ENCODE data around the gene SNX4.
"Not testable (repeated sequence)": the region's sequence is repeated elsewhere in the genome, so short reads cannot be mapped to it uniquely, and the experiment has no call there.

SNX4 gene

DNA sequence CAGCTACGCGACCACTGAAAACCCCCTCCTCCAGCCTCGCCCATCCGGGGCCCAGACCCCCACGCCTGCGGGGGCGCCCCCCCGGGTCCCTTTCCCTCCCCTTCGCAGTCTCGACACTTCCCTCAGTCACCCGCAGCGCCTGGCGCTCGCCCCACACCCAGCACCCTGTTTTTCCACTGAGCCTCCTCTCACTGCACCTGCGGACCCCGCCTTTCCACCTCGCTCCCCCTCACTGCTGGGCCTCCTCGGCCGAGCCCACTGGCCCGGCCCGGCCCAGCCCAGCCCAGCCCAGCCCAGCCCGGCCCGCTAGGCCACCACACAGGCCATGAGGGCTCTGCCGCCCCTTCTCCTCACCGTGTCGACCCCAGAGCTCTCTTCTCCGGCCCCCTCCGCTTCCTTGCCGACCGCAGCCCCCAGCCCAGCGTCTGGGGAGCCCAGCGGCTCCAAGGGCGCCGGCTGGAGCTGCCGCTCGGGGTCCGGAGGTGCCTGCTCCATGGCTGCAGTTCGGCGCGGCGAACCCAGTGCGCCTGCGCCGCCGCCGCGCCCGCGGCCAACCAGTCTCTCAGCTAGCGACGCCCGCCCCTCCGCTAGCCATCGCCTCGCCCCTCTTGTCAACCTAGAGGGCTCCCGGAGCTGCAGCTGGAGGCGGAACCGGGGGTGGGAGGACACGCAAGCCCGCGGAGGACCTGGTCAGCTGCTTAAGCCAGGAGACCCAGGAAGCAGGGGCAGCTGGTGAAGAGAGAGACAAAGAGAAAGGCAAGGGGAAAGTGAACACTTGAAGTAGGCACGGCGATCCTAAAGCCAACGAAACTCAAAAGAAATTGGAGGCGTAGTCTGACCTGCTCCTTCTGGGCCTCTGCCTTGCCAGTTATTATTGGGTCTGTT is at the start of gene SNX4:
TSS of gene SNX4 (minus strand) at position 525 of the 885 bp plus-strand sequence. CDS start at position 495, 30 bp downstream.
- peak; percentile 33 to 92 (median 84) for DNase-seq

DNA sequence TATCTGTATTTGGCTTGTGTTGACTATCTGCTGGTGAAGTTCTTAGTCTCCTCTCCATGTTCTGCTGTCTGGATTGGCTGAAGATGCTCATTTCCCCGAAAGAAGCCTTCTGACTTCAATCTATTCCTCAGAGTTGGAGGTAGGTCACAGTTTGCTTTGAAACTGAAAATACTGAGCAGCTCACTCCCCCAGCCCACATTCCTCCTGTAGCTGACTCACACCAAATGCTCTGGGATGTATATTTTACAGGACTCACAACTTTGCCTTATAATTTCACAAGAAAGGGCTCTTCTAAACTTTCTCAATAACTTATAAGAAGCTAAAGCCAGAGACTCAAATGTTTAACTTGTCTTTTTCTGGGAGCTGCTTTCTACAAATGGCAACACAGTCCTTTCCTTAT is 36.3 kb upstream of the SNX4 start:
- DNase-seq: no peak

DNA sequence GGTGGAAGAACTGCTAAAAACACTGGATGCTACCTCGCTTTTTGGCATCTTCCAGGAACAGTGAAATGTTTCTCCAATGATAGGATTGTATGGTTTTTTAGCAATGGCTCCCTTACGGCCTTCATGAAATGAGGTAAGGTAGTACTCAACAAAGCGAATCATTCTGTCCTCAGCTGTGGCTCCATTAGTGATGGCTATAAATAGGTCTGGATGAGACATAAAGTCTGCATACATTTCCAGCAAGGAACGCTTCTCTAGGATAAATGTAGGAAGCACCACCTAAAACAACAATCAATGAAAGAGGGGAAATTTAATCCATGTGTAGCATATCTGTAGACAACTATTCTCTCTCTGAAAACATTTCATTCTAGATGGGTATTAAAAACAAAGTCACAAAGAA is 32.4 kb upstream of the SNX4 start:
- no peak for DNase-seq

DNA sequence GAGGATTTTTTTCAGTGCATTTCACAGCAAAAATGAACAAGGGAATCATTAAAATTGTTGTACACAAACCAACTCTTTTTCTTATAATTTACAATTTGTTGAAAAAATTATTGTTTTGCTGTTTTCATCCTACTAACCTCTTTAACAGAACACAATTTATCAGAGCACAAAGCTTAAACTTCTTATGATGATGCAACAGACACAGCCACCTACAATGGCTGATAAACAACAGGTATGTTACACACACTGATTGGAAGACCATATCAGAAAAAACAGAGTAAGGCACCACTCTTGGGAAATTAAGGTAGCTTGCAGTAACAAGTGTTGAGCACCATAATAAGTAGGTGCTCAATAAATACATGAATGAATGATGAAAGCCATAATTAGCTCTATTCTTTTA is 8.9 kb upstream of the SNX4 start:
- DNase-seq: no peak

DNA sequence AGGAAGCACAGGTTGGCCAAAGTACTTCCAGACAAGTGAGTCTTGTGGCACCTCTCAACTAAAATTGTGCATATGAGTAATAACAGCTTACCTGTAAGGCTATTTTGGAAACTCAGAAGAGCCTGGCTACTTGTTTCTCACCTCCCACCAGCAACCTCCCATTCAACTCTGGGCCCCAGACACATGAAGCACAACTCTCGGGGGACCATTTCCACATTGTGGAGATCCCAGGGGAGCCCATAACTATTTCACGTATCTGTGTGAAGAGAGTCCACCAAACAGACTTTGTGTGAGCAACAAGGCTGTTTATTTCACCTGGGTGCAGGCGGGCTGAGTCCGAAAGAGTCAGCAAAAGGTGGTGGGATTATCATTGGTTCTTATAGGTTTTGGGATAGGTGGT is 5.2 kb upstream of the SNX4 start:
- DNase-seq: no peak

DNA sequence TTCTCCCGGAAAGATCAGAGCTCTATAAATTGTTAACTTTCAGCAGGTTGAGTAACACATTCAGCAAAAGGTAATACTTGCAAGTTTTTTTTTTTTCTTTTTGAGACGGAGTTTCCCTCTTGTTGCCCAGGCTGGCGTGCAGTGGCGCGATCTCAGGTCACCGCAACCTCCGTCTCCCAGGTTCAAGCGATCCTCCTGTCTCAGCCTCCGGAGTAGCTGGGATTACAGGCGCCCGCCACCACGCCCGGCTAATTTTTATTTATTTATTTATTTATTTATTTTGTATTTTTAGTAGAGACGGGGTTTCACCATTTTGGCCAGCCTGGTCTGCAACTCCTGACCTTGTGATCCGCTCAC is 539 bp upstream of the SNX4 start:
- DNase-seq: not testable (repeated sequence)

DNA sequence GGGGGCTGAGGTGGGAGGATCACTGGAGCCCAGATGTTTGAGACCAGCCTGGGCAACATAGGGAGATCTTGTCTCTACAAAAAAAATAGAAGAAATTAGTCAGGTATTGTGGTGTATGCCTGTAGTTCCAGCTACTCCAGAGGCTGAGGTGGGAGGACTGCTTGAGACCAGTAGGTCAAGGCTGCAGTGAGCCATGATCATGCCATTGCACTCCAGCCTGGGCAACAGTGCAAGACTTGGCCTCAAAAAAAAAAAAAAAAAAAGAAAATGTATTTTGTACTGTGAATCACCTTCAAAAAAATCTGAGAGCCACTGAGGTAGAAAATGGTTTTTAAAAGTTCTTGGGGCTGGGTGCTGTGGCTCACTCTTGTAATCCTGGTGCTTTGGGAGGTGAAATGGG is 4.6 kb downstream of the SNX4 start:
- no peak for DNase-seq

DNA sequence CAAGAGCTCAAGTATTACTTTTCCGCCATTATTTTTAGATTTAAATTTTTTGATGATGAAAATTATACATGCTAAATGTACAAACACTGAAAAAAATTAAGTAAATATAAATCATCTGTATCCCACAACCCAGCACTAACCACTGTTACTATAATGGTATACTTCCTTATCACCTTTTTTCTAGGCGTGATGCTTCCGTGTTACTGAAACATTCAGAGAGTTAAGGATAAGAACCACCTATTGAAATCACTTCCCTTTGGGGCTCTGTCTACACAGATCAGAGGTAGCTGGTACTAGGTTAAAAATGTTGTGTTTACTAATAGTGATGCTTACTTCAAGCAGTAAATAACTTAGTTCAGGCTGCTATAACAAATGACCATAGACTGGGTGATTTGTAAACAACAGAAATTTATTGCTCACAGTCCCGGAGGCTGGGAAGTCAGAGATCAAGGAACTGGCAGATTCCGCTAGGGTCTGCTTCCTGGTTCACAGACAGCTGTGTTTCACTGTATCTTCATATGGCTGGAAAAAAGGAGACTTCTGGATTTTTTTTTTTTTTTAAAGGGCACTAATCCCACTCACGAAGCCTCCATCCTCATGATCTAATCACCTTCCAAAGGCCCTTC is 6.4 kb downstream of the SNX4 start:
- no peak for DNase-seq

DNA sequence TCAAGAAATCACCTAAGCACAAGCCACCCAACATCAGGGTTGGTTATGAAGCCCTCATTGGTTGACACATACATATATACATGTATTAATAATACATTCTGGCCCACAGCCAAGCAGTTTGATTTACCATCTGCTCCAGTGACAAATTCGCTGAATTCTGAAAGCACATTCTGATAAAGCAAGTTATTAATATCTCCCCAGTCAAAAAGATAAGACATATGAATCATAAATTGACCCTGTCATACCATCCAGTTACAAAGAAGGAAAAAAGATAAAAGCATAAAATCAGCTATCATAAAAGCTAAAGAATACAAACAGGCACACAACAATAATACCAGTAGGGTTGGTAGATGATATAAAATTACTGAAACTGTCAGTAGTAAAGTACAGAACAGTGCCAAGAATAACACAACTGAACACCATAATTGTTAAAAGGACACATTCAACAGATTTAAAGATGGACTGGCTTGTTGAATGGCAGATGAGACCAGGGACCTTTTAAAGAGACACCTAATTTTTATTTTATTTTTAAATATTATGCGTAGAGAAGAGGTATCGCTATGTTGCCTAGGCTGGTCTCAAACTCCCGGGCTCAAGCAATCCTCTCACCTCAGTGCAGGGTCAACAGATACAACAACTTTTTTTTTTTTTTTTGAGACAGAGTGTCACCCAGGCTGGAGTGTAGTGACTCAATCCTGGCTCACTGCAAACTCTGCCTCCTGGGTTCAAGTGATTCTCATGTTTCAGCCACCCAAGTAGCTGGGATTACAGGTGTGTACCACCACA is 7.7 kb downstream of the SNX4 start:
- no peak for DNase-seq

DNA sequence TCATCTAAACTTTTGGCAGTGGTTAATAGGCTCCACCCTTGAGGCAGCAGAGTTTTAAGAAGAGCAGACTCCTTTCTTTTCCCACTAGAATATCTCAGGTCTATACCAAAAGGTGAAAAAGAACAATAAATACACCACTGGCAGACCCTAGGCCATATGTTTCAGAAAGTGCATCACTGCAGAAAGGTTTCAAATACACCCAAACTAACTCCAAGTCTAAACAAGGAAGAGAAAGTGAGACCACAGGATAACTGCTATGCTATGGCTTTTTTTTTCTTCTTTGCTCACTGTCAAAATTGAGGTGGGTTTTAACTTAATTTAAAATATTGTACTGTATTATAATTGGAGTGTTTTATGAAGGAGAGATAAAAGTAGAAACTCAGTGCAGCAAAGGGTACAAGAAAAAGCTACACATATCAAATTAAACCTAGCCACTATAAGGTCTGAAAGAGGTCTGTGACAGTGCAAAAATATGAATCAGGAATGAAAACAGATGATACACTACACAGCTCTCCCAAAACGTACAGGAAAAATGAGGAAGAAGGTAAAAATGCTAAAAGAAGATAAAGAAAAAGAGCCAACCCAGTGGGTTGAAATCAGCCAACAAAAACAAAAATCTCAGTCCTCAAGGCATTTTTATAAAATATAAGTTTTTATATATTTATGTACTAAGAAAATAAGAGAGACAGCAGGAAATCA is 8.4 kb downstream of the SNX4 start:
- DNase-seq: no peak

DNA sequence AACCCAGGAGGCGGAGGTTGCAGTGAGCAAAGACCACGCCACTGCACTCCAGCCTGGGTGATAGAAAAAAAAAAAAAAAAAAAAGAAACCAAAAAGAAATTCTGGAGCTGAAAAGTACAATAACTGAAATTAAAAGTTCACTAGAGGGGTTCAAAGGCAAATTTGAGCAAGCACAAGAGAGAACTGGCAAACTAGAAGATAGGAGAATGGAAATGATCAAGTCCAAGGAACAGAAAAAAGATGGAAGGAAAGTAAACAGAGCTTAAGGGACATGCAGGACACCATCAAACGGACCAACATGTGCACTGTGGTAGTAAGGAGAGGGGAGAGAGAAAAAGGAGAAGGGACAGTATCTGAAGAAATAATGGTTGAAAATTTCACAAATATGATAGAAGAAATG is 12.9 kb downstream of the SNX4 start:
- no peak for DNase-seq

DNA sequence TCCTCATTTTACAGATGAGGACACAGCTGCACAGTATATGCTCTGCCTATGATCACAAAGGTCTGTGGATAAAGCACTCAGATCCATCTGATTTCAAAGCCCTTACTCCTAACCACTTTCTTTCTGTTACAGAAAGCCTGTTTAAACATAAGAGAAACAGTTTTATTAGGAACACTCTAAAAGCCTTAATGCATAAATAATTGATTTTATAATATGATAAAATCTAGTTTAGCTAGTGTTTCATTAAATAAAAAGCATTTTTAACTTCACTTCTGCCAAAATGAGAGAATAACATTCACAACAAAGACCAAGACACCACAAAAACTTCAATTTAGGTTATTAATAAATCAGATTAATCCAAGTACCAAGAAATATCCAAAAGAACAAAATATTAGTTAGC is 21.4 kb downstream of the SNX4 start:
- DNase-seq: no peak

DNA sequence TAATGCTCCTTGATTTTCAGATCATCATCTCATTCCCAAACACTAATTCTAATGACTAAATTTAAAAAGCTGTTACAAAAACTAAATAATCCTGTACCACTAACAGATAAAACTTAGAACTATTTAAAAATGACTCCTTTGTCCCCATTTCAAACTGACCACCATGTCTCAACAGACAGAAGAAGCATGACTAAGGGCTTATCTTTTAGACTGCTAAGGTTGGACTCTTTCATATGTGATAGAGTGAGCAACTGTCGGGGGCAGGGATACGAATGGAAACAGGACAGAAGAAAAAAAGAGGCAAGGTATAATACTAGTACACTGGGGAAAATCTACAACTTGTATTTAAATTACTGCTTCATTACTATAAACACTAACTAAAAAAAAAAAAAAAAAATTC is 23.3 kb downstream of the SNX4 start:
- DNase-seq: no peak

DNA sequence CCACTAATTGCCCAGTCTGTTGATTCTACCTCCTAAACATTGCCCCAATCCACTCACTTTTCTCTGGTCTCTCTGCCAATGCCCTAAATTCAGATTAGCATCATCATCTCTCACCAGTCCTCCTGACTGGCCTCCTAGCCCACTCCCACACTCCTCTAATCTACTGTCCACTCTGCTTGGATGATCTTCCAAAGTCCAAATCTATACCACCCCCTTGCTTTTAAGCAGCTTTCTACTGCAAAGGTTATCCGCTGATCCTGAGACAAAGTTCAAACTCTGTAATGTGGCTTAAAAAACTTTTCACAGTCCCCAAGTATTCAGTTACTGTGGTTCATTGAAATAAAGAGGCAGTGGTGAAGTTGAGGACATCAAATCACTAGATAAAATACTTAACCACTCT is 37.6 kb downstream of the SNX4 start:
- no peak for DNase-seq

DNA sequence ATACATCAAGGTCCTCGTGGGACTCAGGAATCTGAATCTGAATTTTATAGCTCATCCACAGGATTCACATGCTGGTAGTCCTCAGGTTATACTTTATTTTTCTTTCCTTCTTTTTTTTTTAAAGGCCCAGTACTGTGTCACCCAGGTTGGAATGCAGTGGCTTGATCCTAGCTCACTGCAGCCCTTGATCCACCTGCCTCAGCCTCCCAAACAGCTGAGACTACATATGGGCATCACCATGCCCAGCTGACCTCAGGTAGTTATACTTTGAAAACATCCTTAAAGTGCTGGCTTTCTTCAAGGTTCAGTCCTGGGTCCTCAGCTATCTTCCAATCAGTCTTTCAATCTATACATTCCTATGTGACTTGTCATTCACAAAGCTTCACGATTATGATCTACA is 38.2 kb downstream of the SNX4 start:
- DNase-seq: no peak

DNA sequence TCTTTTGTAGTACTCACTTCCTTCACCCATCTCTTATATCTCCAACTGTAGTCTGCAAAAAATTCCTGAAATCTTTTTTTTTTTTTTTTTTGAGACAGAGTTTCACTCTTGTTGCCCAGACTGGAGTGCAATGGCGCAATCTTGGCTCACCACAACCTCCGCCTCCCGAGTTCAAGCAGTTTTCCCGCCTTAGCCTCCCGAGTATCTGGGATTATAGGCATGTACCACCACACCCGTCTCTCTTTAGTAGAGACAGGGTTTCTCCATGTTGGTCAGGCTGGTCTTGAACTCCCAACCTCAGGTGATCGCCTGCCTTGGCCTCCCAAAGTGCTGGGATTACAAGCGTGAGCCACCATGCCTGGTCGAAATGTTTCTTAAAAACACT is 38.6 kb downstream of the SNX4 start:
- DNase-seq: not testable (repeated sequence)

DNA sequence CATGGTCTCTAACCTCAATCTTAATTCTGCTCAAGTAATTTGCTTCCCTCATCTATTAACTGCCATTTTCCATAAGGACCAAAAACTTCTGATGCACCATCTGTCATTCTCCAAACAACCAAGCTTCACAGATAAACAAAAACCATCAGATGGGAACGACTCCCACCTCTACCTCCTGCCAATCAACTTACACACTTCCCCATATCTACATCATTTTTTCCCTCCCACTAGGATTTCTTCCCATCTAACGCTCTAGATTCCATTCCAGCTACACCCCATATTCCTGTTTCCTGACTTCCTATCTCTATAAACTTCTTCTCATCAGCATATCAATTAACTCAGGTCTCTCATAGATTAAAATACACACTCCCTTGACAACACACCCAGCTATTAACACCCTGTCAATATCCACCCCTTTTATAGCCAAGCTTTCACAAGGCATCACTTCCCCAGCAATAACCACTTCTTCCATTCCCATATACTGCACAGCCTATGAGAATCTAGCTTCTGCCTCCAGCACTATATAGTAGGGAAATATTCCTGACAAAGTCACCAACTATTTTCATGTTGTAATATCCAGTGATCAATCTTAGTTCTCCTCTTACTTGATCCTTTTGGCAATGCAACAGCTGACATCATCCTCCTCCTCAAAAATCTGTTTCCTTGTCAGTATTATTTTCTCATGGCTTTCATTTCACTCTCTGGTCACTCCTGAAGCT is 39.2 kb downstream of the SNX4 start:
- DNase-seq: no peak

DNA sequence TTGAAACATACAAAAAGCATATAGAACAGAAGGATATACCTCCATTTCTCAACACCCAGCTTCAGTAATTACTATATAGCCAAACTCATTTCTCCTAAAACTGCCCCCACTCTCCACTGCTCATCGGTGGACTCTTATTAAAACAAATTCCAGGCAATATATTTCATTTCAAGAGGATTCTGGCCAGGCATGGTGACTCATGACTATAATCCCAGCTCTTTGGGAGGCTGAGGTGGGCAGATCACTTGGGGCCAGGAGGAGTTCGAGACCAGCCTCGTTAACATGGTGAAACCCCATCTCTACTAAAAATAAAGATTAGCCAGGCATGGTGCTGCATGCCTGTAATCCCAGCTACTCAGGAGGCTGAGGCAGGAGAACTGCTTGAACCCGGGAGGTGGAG is 40.9 kb downstream of the SNX4 start:
- no peak for DNase-seq

DNA sequence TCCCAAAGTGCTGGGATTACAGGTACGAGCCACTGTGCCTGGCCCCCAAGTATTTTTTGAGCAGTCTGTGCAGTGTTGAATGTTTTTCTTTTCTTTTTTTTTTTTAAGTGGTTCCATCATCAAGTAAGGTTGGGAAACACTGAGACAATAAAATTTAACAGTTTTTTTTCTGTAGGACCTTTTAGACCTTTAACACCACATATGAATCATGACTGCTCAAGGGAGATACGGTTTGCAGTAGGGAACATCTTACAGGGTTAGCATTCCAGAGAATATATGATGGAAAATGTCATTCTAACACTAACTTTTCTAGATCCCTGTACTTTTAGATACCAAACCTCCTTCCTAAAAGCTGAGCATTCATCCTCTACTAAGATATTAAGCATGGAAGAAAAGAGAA is 41.7 kb downstream of the SNX4 start:
- DNase-seq: no peak

DNA sequence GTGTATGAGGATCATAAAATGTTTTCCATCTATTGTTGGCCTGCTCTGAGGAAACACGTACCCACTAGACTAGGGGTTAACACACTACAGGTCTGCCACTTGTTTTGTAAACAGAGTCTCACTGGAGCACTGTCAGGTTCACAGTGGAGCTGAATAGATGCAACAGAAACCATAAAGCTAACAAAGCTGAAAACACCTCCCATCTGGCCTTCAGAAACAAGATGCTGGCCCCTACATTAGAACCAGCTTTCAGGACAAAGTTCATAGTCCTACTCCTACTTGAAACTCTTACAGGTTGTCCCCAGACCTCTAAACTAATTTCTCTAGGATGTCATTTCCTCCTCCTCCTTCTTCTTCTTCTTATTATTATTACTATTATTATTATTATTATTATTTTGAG is 42.3 kb downstream of the SNX4 start:
- no peak for DNase-seq

DNA sequence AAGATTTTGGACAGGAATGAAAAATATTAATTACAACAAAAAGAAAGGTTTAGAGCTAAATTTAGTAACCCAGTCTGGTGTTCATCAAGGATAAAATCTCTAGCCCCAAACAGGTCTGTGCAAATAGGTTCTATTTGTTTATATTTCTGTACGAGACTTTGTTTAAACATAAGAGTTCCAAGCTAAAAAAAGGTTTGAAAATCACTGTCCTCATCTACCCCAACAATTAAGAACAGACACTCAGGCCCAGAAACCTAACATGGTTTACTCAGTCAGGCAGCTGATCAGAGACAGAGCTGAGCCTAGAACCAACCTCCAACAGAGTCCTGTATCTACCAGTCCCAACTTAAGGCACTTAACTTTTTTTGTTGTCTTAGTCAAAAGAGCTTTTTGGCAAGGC is 49.3 kb downstream of the SNX4 start:
- no peak for DNase-seq

DNA sequence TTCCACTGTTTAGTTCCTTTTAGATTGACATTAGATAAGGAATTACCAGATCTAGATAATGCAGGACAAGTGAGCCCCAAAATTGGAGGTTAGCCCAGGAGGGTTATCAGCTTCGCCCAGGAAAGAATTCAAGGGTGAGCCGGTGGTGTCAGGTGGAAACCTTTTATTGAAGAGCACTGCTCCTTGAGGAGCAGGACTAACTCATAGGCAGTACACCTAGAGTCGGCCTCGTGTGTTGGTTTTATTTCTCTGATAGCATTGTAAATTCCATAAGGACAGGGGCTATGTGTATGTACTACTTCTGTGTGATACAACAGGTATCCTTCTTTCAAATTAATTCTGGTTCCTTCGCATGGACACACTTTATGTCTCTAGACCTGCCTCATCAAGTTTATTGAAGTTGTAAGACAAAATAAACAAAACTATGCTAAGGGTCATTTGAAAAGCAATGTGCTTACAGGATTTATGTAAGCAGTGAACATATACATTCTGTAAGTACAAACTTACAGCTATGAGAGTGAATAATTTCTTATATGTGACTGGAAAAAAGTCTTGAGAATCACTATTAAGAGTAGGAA is 57.2 kb downstream of the SNX4 start:
- no peak for DNase-seq
